HG02938 (cell line): Measurements from ENCODE around the gene ANXA6.
"Not testable (repeated sequence)": the region's sequence is repeated elsewhere in the genome, so short reads cannot be mapped to it uniquely, and the experiment has no call there.

Experiments
- ATAC-seq: cut with Tn5 transposase; IDR thresholded peaks from one replicate; pipeline ENCODE4 v1.9.1; 2021; ENCODE audit warnings: mild to moderate bottlenecking, moderate library complexity; ENCODE audit not compliant: unreplicated experiment

ANXA6 gene

GRCh38 chr5:151157426-151158286, at the start of gene ANXA6:
ANXA6 (minus strand) TSS chr5:151157779; CDS start chr5:151147901, 9,878 bp downstream.
- peak; percentile 31 for ATAC-seq

- no peak for ATAC-seq
Observed at GRCh38 chr5:151205411-151205810, 47.8 kb upstream of the ANXA6 start.

- no peak for ATAC-seq
Observed at GRCh38 chr5:151204051-151204450, 46.5 kb upstream of the ANXA6 start.

GRCh38 chr5:151202381-151203139, 45.0 kb upstream of the ANXA6 start:
- no peak for ATAC-seq

- ATAC-seq: no peak
Observed at GRCh38 chr5:151200913-151201595, 43.5 kb upstream of the ANXA6 start.

GRCh38 chr5:151199581-151200185, 42.1 kb upstream of the ANXA6 start:
- ATAC-seq: no peak

GRCh38 chr5:151198861-151199260, 41.3 kb upstream of the ANXA6 start:
- ATAC-seq: no peak

GRCh38 chr5:151197291-151197600, 39.7 kb upstream of the ANXA6 start:
- ATAC-seq: not testable (repeated sequence)

- peak; percentile 91 for ATAC-seq
Observed at GRCh38 chr5:151196556-151197290, 39.1 kb upstream of the ANXA6 start.

- no peak for ATAC-seq
Observed at GRCh38 chr5:151195622-151196021, 38.0 kb upstream of the ANXA6 start.

GRCh38 chr5:151192626-151193025, 35.0 kb upstream of the ANXA6 start:
- no peak for ATAC-seq

- no peak for ATAC-seq
Observed at GRCh38 chr5:151191661-151192060, 34.1 kb upstream of the ANXA6 start.

- no peak for ATAC-seq
Observed at GRCh38 chr5:151189151-151189550, 31.6 kb upstream of the ANXA6 start.

- no peak for ATAC-seq
Observed at GRCh38 chr5:151186538-151186937, 29.0 kb upstream of the ANXA6 start.

- ATAC-seq: no peak
Observed at GRCh38 chr5:151186052-151186451, 28.5 kb upstream of the ANXA6 start.

GRCh38 chr5:151184316-151185042, 26.9 kb upstream of the ANXA6 start:
- ATAC-seq: no peak

GRCh38 chr5:151183456-151184245, 26.1 kb upstream of the ANXA6 start:
- ATAC-seq: no peak

- no peak for ATAC-seq
Observed at GRCh38 chr5:151182976-151183375, 25.4 kb upstream of the ANXA6 start.

GRCh38 chr5:151182524-151182900, 24.9 kb upstream of the ANXA6 start:
- no peak for ATAC-seq
